Progenitor cell of endocrine pancreas (in vitro differentiated cells): ENCODE measurements around the gene PARVG. TPM values are rescaled to one million over a fixed set of nuclear protein-coding genes. Genes with fewer than 3 reads are reported as not detected.
A peak's percentile ranks its signal among the peaks of the same experiment; 100 is the strongest.

Source experiments
- DNase-seq: peaks from one replicate; pipeline ENCODE4 v3.0.0; 2021; ENCODE audit warnings: low spot score; ENCODE audit not compliant: unreplicated experiment
- H3K27ac Mint-ChIP-seq: 2 replicates; pipeline ENCODE4 v1.8.0; 2021; ENCODE audit warnings: mild to moderate bottlenecking, moderate library complexity, mixed read lengths
- H3K27me3 Mint-ChIP-seq: 2 replicates; pipeline ENCODE4 v1.8.0; 2021; ENCODE audit warnings: mixed read lengths
- H3K36me3 Mint-ChIP-seq: 2 replicates; pipeline ENCODE4 v1.8.0; 2022; ENCODE audit warnings: mixed read lengths; ENCODE audit not compliant: insufficient read depth
- H3K4me1 Mint-ChIP-seq: 2 replicates; pipeline ENCODE4 v1.8.0; 2021; ENCODE audit warnings: low read depth, mixed read lengths
- H3K4me3 Mint-ChIP-seq: 2 replicates; pipeline ENCODE4 v1.8.0; 2021; ENCODE audit warnings: low read depth, mild to moderate bottlenecking, moderate library complexity, mixed read lengths
- H3K9me3 Mint-ChIP-seq: 2 replicates; pipeline ENCODE4 v1.8.0; 2021; ENCODE audit warnings: low read depth, mixed read lengths
- total RNA-seq: library from RNA; stranded (reverse); gene quantifications from 2 replicates; pipeline ENCODE4 v1.2.1, GENCODE V29; 2021
- TF ChIP-seq, protein P1 (sequence below): fragments of 200-600 bp; sonication (generic); IDR thresholded peaks from one replicate; pipeline ENCODE4 v1.5.0; 2021; ENCODE audit warnings: antibody characterized with exemption, mild to moderate bottlenecking; ENCODE audit not compliant: unreplicated experiment

PARVG gene
- total RNA-seq, 1 donor from 2014 or later = not detected

DNA sequence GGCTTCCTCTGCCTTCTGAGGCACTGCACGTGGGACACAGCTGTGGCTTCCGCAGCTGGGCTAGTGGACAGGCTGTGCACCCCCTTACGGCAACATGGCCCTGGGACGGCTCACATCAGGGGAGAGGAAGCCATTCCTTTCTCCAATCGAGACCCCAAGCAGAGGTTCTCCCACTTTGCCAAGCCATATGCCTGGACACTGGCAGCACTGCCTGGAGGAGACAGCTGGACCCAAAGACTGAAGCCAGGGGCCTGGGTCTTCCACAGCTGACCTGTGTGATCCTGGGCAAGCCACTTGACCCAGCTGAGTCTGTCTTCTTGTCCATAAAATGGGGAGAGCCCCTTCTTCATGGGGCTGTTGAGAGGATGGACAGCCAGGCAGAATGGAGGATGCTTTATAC is 66.6 kb downstream of the PARVG start:
- H3K9me3 Mint-ChIP-seq = peaks cover 25% of the 10 kb centered on the region
- peaks cover 3% of the 10 kb centered on the region for H3K27me3 Mint-ChIP-seq
- no peak overlapping the region for H3K4me3 Mint-ChIP-seq
- DNase-seq = no peak
- no peak overlapping the region for H3K27ac Mint-ChIP-seq
- no peaks in the 10 kb centered on the region for H3K36me3 Mint-ChIP-seq
- H3K4me1 Mint-ChIP-seq = no peaks in the 10 kb centered on the region
- TF ChIP-seq, protein P1, sequence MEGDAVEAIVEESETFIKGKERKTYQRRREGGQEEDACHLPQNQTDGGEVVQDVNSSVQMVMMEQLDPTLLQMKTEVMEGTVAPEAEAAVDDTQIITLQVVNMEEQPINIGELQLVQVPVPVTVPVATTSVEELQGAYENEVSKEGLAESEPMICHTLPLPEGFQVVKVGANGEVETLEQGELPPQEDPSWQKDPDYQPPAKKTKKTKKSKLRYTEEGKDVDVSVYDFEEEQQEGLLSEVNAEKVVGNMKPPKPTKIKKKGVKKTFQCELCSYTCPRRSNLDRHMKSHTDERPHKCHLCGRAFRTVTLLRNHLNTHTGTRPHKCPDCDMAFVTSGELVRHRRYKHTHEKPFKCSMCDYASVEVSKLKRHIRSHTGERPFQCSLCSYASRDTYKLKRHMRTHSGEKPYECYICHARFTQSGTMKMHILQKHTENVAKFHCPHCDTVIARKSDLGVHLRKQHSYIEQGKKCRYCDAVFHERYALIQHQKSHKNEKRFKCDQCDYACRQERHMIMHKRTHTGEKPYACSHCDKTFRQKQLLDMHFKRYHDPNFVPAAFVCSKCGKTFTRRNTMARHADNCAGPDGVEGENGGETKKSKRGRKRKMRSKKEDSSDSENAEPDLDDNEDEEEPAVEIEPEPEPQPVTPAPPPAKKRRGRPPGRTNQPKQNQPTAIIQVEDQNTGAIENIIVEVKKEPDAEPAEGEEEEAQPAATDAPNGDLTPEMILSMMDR = no peak

DNA sequence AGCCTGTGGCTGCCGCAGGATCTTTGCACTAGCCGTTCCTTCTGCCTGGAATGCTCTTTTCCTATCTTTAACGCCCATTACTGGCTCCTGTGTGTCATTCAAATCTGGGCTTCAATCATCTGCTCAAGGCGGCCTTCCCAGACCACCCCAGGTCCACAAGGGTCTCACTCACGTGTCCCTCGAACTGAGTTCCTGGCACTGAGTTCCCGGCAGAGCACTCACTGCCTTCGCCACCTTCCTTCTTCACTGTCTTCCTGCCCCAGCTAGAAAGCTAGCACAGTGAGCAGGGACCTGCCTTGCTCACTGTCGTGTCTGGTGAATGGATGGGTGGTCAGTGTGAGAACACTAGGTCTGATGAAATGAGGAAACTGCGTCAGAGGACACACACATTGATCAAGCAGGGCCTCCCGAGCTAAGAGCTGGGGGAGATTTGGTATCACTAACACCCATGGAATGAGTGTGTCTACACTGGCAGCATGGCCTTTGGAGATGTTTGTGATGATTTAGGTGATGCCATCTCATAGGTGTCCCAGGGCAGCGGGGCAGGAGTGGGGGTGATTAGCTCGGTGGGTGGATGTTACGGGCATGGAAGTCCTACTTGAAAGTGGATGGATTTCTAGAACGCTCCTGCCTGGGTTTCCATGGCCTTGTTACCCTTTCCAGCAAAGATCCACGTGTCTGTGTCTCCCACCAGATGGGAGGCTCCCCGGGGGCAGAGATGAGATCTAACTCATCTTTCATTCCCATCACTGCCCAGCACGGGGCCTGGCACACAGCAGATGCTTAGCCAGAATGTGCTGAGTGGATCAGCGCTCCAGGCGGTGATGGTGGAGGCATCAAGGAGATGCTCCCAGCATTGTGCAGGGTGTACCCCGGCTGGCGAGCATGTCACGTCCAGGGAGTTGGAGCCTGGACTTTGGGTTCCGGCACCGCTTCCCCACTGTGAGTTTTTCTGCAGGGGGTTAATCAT is 67.5 kb downstream of the PARVG start:
- Mint-ChIP-seq H3K36me3 (no peaks in the 10 kb centered on the region), H3K9me3 (peaks cover 25% of the 10 kb centered on the region), H3K27ac (no peak overlapping the region), H3K4me3 (no peak overlapping the region), H3K27me3 (peaks cover 3% of the 10 kb centered on the region), H3K4me1 (no peaks in the 10 kb centered on the region)
- no peak for DNase-seq
- TF ChIP-seq, protein P1 = no peak

DNA sequence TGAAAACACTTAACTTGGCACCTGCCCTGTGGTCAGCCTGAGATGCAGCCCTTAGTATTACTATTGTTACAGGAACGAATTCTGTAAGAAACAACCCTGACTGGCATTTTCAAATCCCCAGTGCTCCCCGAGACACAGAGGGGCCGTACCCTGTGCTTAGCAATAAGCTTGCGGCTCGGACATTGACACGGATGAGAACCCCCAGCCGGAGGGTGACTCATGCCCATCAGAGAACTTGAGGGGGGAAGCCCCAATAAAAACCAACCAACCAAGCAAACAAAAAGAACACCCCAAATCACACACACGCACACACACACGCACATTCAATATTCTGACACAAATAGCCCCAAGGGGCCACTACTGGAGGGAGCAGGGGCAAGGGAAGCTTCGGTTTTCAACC is 68.2 kb downstream of the PARVG start:
- Mint-ChIP-seq H3K27me3 (peaks cover 4% of the 10 kb centered on the region), H3K9me3 (peaks cover 25% of the 10 kb centered on the region), H3K27ac (no peak overlapping the region), H3K4me1 (no peaks in the 10 kb centered on the region), H3K36me3 (no peaks in the 10 kb centered on the region), H3K4me3 (no peak overlapping the region)
- no peak for DNase-seq
- TF ChIP-seq, protein P1 = no peak

DNA sequence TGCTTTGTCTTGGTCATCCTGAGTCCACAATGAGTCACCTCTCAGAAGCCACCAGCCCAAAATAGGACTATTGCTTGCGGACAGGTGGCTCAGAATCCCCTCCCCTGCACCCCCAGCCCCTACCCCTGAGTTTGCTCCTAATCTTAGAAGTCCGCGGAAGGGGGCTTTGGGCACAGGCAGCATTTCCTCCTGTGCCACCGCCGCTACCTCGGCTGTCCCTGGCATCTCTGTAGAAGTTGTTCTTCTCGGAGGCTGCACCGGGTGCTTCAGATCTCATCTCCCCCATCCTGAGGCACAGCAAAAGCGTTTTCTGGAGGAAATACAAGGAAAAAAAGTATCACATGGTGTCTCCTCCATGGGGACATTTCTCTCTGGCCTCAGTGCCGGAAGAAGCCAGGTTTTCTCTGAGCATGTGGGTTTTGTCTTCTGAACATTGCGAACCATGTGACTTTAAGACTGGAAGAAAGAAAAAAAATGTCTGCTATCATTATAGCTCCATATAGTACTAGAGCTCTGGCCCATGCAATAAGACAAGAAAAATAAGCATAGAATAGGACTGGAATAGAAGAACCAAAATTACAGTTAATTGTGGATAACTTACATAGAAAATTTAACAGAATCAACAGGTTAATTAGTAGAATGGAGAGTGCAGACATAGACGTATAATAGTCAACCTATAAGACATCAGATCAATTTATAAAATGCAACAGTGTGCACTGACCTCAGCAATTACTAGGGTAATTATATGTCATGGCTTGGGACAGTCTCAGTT is 68.8 kb downstream of the PARVG start:
- Mint-ChIP-seq H3K36me3 (no peaks in the 10 kb centered on the region), H3K9me3 (peaks cover 25% of the 10 kb centered on the region), H3K27me3 (peaks cover 7% of the 10 kb centered on the region), H3K4me3 (no peak overlapping the region), H3K4me1 (no peaks in the 10 kb centered on the region), H3K27ac (no peak overlapping the region)
- DNase-seq = no peak
- TF ChIP-seq, protein P1 = no peak

DNA sequence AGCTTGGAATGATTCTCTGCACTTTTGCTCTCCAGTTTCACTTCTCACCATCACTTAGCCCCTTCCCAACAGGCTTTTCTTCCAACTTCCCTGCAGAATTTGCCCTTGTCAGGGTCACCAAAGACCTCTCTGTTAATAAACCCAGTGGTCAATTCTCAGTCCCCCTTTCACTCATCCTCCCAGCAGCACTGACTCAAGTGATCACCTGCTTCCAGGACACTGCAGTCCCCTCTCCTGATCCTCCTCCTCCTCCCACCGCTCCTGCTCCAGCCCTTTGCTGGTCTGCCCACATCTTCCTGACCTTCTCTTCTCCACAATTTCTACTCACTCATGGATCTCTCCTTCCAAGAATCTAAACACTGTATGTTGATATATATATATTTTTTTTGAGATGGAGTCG is 74.1 kb downstream of the PARVG start:
- H3K36me3 Mint-ChIP-seq = no peaks in the 10 kb centered on the region
- H3K9me3 Mint-ChIP-seq = peaks cover 16% of the 10 kb centered on the region
- TF ChIP-seq, protein P1 = no peak
- no peak overlapping the region for H3K4me3 Mint-ChIP-seq
- DNase-seq = peak; percentile 0
- no peaks in the 10 kb centered on the region for H3K4me1 Mint-ChIP-seq
- peaks cover 31% of the 10 kb centered on the region for H3K27me3 Mint-ChIP-seq
- no peak overlapping the region for H3K27ac Mint-ChIP-seq
